ENCODE measurements around the gene NR2F1-AS1.
A peak's percentile ranks its signal among the peaks of the same experiment; 100 is the strongest.

Gene NR2F1-AS1

GRCh38 chr5:93382188-93382825 lies 198.7 kb downstream of the NR2F1-AS1 start:
- no peak for DNase-seq

GRCh38 chr5:93381057-93381456 lies 200.0 kb downstream of the NR2F1-AS1 start:
- peak; percentile 51 for DNase-seq

- DNase-seq = peak; percentile 47
These were observed 202.9 kb downstream of the NR2F1-AS1 start for GRCh38 chr5:93378073-93378472.

- no peak for DNase-seq
These were observed 209.1 kb downstream of the NR2F1-AS1 start for GRCh38 chr5:93371893-93372292.

GRCh38 chr5:93364378-93364777 lies 216.6 kb downstream of the NR2F1-AS1 start:
- no peak for DNase-seq

GRCh38 chr5:93360436-93361088 lies 220.5 kb downstream of the NR2F1-AS1 start:
- no peak for DNase-seq

- DNase-seq = peak; percentile 8
These were observed 221.1 kb downstream of the NR2F1-AS1 start for GRCh38 chr5:93359960-93360305.
